Measurements from ENCODE around the gene S100A7A.

DNA sequence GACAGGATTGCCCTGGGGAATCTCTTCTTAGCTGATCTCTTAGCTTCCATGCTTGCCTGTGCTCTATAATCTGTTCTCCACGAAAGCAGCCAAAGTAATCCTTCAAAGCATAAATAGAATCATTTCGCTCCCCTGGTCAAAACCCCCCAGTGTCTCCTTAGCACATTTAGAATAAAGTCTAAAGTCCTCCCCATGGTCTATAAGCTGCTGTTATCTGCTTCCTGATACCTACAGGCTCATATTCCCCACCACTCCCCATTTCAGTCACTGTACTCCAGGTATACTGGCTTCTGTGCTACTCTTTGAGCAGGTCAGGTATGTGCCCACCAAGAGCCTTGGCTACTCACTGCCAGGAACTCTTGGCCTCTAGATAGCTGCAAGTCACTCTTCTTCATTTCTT is 43.7 kb upstream of the S100A7A start:
- no peak for TF ChIP-seq POLR2A (IDR thresholded peaks at IDR 0.05)
- TF ChIP-seq, protein P1, sequence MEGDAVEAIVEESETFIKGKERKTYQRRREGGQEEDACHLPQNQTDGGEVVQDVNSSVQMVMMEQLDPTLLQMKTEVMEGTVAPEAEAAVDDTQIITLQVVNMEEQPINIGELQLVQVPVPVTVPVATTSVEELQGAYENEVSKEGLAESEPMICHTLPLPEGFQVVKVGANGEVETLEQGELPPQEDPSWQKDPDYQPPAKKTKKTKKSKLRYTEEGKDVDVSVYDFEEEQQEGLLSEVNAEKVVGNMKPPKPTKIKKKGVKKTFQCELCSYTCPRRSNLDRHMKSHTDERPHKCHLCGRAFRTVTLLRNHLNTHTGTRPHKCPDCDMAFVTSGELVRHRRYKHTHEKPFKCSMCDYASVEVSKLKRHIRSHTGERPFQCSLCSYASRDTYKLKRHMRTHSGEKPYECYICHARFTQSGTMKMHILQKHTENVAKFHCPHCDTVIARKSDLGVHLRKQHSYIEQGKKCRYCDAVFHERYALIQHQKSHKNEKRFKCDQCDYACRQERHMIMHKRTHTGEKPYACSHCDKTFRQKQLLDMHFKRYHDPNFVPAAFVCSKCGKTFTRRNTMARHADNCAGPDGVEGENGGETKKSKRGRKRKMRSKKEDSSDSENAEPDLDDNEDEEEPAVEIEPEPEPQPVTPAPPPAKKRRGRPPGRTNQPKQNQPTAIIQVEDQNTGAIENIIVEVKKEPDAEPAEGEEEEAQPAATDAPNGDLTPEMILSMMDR (IDR thresholded peaks at IDR 0.05) = no peak
